SK-N-SH treated with all-trans-retinoic acid at 6 μM for 48 hours (cell line): Measurements from ENCODE around the gene ERAL1.

Experiments used
- ARNTL ChIP-seq: fragments of 450-650 bp; formaldehyde crosslinking; IDR thresholded peaks from 2 replicates; pipeline ENCODE4 v1.5.0; 2020; ENCODE audit warnings: low read depth, mild to moderate bottlenecking, moderate library complexity, borderline replicate concordance
- ISL1 ChIP-seq: fragments of 250-450 bp; sonication (Bioruptor Pico); IDR thresholded peaks from 2 replicates; pipeline ENCODE4 v2.1.2; 2022; ENCODE audit warnings: mild to moderate bottlenecking, moderate library complexity
- OSR1 ChIP-seq: fragments of 250-450 bp; sonication (Bioruptor Pico); IDR thresholded peaks from 2 replicates; pipeline ENCODE4 v1.8.0; 2022; ENCODE audit warnings: moderate library complexity, mild to moderate bottlenecking, inconsistent platforms
- RARB ChIP-seq: fragments of 250-450 bp; sonication (Bioruptor Pico); IDR thresholded peaks from 2 replicates; pipeline ENCODE4 v1.8.0; 2021; ENCODE audit warnings: mild to moderate bottlenecking, moderate library complexity
- ZC3H10 ChIP-seq: fragments of 250-450 bp; sonication (Bioruptor Pico); IDR thresholded peaks from 2 replicates; pipeline ENCODE4 v1.5.1; 2021; ENCODE audit warnings: mild to moderate bottlenecking, moderate library complexity
- ZFP3 ChIP-seq: fragments of 250-450 bp; sonication (Bioruptor Pico); IDR thresholded peaks from 2 replicates; pipeline ENCODE4 v1.5.0; 2020; ENCODE audit warnings: mild to moderate bottlenecking, moderate library complexity
- ZFP30 ChIP-seq: fragments of 450-650 bp; formaldehyde crosslinking; IDR thresholded peaks from 2 replicates; pipeline ENCODE4 v1.5.0; 2022; ENCODE audit warnings: mild to moderate bottlenecking, moderate library complexity
- TF ChIP-seq, protein P1 (sequence below): fragments of 250-450 bp; sonication (Bioruptor Pico); IDR thresholded peaks from 2 replicates; pipeline ENCODE4 v1.5.1; 2020; ENCODE audit warnings: low read depth, mild to moderate bottlenecking, moderate library complexity

DNA sequence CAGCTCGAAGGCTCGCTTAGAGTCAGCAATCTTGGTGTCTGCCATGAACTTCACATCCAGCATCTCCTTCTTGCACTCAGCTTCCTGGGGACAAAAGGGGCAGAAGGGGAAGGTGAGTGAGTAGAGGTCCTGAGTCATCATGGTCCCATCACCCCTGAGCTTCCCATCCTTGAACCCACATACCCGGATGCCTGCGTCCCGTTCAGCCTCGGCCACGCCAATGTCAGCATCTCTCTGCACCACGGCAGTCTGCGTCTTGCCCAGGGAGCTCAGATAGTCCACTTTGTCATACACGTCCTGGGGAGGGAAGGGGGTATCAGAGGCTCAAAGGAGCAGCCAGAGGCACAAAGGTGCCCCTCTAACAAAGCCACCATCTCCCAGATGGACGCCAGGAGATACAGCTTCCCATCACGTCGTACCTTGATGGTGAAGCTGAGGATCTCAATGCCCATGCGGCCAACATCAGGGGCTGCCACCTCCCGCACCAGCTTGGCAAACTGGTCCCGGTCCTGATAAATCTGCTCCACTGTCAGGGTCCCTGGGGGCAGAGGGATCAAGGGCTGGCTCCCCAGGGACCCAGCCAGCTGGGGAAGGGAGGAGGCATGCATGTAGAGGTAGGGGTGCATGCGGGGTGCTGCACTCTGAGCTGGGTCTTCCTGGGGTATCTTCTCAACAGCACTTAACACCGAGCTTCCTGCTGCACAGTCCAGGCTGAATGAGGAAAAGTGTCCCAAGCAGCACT lies 27.5 kb downstream of the ERAL1 start:
- TF ChIP-seq ZC3H10 (CRISPR knock-in tag) (no peak), ZFP3 (CRISPR knock-in tag) (no peak), ZFP30 (CRISPR knock-in tag) (no peak), ISL1 (CRISPR knock-in tag) (no peak), RARB (CRISPR knock-in tag) (no peak), ARNTL (CRISPR knock-in tag) (no peak), OSR1 (CRISPR knock-in tag) (no peak)
- TF ChIP-seq, protein P1, sequence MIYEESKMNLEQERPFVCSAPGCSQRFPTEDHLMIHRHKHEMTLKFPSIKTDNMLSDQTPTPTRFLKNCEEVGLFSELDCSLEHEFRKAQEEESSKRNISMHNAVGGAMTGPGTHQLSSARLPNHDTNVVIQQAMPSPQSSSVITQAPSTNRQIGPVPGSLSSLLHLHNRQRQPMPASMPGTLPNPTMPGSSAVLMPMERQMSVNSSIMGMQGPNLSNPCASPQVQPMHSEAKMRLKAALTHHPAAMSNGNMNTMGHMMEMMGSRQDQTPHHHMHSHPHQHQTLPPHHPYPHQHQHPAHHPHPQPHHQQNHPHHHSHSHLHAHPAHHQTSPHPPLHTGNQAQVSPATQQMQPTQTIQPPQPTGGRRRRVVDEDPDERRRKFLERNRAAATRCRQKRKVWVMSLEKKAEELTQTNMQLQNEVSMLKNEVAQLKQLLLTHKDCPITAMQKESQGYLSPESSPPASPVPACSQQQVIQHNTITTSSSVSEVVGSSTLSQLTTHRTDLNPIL (CRISPR knock-in tag): no peak
